NT2/D1 (cell line): ENCODE results near the gene PDE11A.

Source experiments
- SUZ12 ChIP-seq: IDR thresholded peaks from 2 replicates; pipeline ENCODE4 v1.6.1; 2011; ENCODE audit not compliant: insufficient read length, insufficient read depth; ENCODE audit errors: extremely low read depth
- ZNF274 ChIP-seq: IDR thresholded peaks from 2 replicates; pipeline ENCODE4 v1.6.1; 2011; ENCODE audit warnings: mild to moderate bottlenecking, low read depth, low read length

DNA sequence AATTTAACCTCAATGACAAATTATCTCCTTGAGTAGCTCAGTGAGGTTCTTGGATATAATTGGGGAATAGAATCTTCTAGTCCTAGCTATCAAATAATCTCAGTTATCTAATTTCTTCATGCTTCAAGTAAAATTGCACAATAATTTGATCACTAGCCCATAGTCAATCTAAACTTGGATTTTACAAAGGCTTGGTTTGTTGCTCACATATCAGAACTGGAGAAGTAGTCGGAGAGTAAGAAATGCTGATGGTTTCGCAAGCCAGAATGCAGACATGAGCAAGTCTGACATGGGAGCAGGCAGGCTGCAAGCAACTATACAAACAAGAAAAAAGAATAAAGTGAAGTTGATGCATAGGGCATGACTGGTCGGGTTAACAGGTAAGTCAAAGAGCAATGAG, 11.7 kb upstream of the PDE11A start:
- no peak for TF ChIP-seq SUZ12
- TF ChIP-seq ZNF274, result no peak
